ENCODE data around the gene LILRA1. TPM values are rescaled to one million over a fixed set of nuclear protein-coding genes. Genes with fewer than 3 reads are reported as not detected.

Gene LILRA1
- total RNA-seq, 1 experiment from 2014 or later = not detected

DNA sequence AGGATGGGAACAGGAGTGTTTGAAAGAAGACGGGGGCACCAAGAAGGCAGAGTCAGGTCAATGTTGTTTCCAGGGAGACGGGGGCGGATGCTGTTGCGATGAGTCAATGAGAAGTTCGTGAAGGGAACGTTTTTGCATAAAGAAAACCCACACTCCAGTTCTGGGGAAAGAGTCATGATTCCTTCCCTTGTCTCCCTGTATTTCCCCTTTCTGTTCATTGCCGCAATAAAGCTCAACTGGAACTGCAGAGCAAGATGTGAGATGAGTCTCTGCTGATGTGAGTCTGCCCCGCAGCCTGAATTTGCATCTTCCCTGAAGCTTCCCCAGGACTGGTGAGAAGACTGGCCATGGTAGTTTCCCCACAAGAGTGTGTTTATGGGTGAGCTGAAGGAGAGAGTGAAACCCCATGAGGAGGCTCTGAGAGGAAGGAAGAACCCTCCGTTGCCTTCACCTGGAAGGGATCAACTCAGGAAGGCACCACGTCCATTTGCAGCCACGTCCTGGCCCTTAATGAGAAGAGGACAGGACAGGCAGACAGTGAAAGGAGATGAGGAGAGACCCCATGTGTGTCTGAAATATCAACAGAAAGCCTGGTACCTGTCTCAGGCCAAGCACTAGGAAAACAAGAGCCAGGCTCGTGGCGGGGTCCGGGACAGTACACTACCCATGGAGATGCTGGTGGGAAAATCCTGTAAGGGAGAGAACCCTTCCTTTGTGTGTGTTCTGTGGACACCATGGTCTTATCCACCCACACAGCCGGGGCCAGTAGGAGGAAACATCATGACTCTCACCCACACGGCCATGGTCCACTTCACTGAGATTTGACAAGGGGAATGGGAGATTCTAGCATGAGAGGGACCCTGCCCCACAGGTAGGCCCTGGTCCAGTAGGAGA is 13.7 kb downstream of the LILRA1 start:
- H3K27me3 ChIP-seq (ENCODE audit: insufficient read depth, low read length) = peaks cover 39% of the 10 kb centered on the region
- no peaks in the 10 kb centered on the region for H3K9me2 ChIP-seq (ENCODE audit: insufficient read depth)
- no peaks in the 10 kb centered on the region for H3K79me2 ChIP-seq (ENCODE audit: insufficient read depth, low read length)
- ChIA-PET CTCF (no interaction called here), POLR2A (no interaction called here), RAD21 (ENCODE audit: low non-redundant PET in 1 of 2, low total read pairs in 2 of 2, uncharacterized antibody in 2 of 2, unreplicated experiment in 2 of 2) (no interaction called here)
- ATAC-seq (no peak), DNase-seq (ENCODE audit: low read depth, low spot score) (no peak)
- TF ChIP-seq EZH2phosphoT487 (IDR thresholded peaks at IDR 0.05; ENCODE audit: borderline replicate concordance) (no peak), JUND (IDR thresholded peaks at IDR 0.05) (no peak), POLR2AphosphoS5 (IDR thresholded peaks at IDR 0.05; ENCODE audit: low read depth, low read length) (no peak), RAD21 (IDR thresholded peaks at IDR 0.05; ENCODE audit: low read depth) (no peak), POLR2A (IDR thresholded peaks at IDR 0.05; ENCODE audit: borderline replicate concordance, extremely low read depth, insufficient read depth, insufficient read length) (no peak), FOSL1 (IDR thresholded peaks at IDR 0.05; ENCODE audit: low read depth) (no peak), SP1 (IDR thresholded peaks at IDR 0.05; ENCODE audit: low read depth) (no peak), CEBPB (IDR thresholded peaks at IDR 0.05; ENCODE audit: low read depth) (no peak), SRF (IDR thresholded peaks at IDR 0.05; ENCODE audit: low read depth) (no peak), CBX3 (IDR thresholded peaks at IDR 0.05; ENCODE audit: low read depth) (no peak), ZNF274 (IDR thresholded peaks at IDR 0.05; ENCODE audit: low read depth, low read length) (no peak)
- TF ChIP-seq, protein P1, sequence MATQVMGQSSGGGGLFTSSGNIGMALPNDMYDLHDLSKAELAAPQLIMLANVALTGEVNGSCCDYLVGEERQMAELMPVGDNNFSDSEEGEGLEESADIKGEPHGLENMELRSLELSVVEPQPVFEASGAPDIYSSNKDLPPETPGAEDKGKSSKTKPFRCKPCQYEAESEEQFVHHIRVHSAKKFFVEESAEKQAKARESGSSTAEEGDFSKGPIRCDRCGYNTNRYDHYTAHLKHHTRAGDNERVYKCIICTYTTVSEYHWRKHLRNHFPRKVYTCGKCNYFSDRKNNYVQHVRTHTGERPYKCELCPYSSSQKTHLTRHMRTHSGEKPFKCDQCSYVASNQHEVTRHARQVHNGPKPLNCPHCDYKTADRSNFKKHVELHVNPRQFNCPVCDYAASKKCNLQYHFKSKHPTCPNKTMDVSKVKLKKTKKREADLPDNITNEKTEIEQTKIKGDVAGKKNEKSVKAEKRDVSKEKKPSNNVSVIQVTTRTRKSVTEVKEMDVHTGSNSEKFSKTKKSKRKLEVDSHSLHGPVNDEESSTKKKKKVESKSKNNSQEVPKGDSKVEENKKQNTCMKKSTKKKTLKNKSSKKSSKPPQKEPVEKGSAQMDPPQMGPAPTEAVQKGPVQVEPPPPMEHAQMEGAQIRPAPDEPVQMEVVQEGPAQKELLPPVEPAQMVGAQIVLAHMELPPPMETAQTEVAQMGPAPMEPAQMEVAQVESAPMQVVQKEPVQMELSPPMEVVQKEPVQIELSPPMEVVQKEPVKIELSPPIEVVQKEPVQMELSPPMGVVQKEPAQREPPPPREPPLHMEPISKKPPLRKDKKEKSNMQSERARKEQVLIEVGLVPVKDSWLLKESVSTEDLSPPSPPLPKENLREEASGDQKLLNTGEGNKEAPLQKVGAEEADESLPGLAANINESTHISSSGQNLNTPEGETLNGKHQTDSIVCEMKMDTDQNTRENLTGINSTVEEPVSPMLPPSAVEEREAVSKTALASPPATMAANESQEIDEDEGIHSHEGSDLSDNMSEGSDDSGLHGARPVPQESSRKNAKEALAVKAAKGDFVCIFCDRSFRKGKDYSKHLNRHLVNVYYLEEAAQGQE (IDR thresholded peaks at IDR 0.05; ENCODE audit: low read depth) = no peak
- TF ChIP-seq, protein P2, sequence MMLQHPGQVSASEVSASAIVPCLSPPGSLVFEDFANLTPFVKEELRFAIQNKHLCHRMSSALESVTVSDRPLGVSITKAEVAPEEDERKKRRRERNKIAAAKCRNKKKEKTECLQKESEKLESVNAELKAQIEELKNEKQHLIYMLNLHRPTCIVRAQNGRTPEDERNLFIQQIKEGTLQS (IDR thresholded peaks at IDR 0.05) = no peak
- TF ChIP-seq, protein P3, sequence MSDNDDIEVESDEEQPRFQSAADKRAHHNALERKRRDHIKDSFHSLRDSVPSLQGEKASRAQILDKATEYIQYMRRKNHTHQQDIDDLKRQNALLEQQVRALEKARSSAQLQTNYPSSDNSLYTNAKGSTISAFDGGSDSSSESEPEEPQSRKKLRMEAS (IDR thresholded peaks at IDR 0.05) = no peak
- H3K4me3 ChIP-seq (replicated peaks in 1 of 2; ENCODE audit: low read depth in 1 of 2, low read length in 2 of 2) = no peak overlapping the region
- H3K36me3 ChIP-seq (ENCODE audit: control insufficient read depth in 1 of 2, insufficient read depth in 2 of 2, low read length in 2 of 2) = no peaks in the 10 kb centered on the region
- no peaks in the 10 kb centered on the region for H3K4me1 ChIP-seq (ENCODE audit: control insufficient read depth in 1 of 2, insufficient read depth in 2 of 2, low read length in 2 of 2)
- no TSS peak for BruUV-seq (replicated peaks)
- no peak overlapping the region for H3K4me2 ChIP-seq (ENCODE audit: low read length)
- H3K9ac ChIP-seq (ENCODE audit: low read length) = no peak overlapping the region
- no peak overlapping the region for H2AFZ ChIP-seq (ENCODE audit: low read depth, low read length, poor library complexity, severe bottlenecking)
- intact Hi-C loops (cut with micrococcal nuclease) = no loop called here
- no peaks in the 10 kb centered on the region for H3K9me3 ChIP-seq (ENCODE audit: control insufficient read depth in 1 of 2, insufficient read depth in 1 of 2, low read depth in 1 of 2, low read length in 2 of 2)
- no peaks in the 10 kb centered on the region for H4K20me1 ChIP-seq (ENCODE audit: insufficient read depth)
- H3K27ac ChIP-seq (ENCODE audit: low read depth, low read length) = no peak overlapping the region
